ENCODE measurements around the gene TOMM40L. TPM values are rescaled to one million over a fixed set of nuclear protein-coding genes. Genes with fewer than 3 reads are reported as not detected.

TOMM40L gene
- total and polyA plus RNA-seq, 2 donors (not counting 1 experiment from before 2014, with no cell fraction given): 11.1 to 11.7 TPM

GRCh38 chr1:161258439-161259344 lies 32.8 kb downstream of the TOMM40L start, which contains the start of gene PCP4L1:
Gene PCP4L1 (plus strand): TSS chr1:161258745. CDS start chr1:161258975, 230 bp downstream.
- H2AFZ ChIP-seq (ENCODE audit: low read length): no peak within 1 kb of the TSS
- no peaks in the 10 kb centered on the region for H3K79me2 ChIP-seq (ENCODE audit: control insufficient read depth, insufficient read depth, low read length)
- peak within 1 kb of the TSS; percentile 32 for H3K4me2 ChIP-seq (ENCODE audit: extremely low read depth, insufficient read depth, low read length)
- no peaks in the 10 kb centered on the region for H4K20me1 ChIP-seq (ENCODE audit: control insufficient read depth, extremely low read depth, insufficient read depth, low read length)
- H3K27ac ChIP-seq (ENCODE audit: insufficient read depth, low read length): no peak within 1 kb of the TSS
- TF ChIP-seq CTCF (conservative IDR thresholded peaks at IDR 0.05 in 1 of 2, IDR thresholded peaks at IDR 0.05 in 1 of 2; ENCODE audit: low read depth in 1 of 2, low read length in 2 of 2) (no peak), EZH2 (IDR thresholded peaks at IDR 0.05; ENCODE audit: low read length, missing control alignments) (peak; percentile 78)
- peak within 1 kb of the TSS; percentile 15 to 44 (median 30) for H3K4me3 ChIP-seq (replicated peaks in 1 of 4; ENCODE audit: control extremely low read depth in 1 of 4, insufficient read depth in 1 of 4, low read depth in 3 of 4, low read length in 4 of 4)
- peak; percentile 52 to 58 for DNase-seq (ENCODE audit: low read depth in 2 of 2)
- H3K36me3 ChIP-seq (ENCODE audit: control insufficient read depth, insufficient read depth, low read length): no peaks in the 10 kb centered on the region
- no peaks in the 10 kb centered on the region for H3K4me1 ChIP-seq (ENCODE audit: control insufficient read depth, extremely low read depth, insufficient read depth, low read length)
- H3K9me3 ChIP-seq (ENCODE audit: control insufficient read depth, insufficient read depth, low read depth, low read length): no peaks in the 10 kb centered on the region
- H3K27me3 ChIP-seq (ENCODE audit: control insufficient read depth, insufficient read depth, low read length): peaks cover 37% of the 10 kb centered on the region
- no peak within 1 kb of the TSS for H3K9ac ChIP-seq (ENCODE audit: insufficient read depth, low read length)

GRCh38 chr1:161259345-161259702 lies 33.5 kb downstream of the TOMM40L start:
- no peaks in the 10 kb centered on the region for H4K20me1 ChIP-seq (ENCODE audit: control insufficient read depth, extremely low read depth, insufficient read depth, low read length)
- H3K9me3 ChIP-seq (ENCODE audit: control insufficient read depth, insufficient read depth, low read depth, low read length): no peaks in the 10 kb centered on the region
- H3K36me3 ChIP-seq (ENCODE audit: control insufficient read depth, insufficient read depth, low read length): no peaks in the 10 kb centered on the region
- H3K9ac ChIP-seq (ENCODE audit: insufficient read depth, low read length): no peak overlapping the region
- no peaks in the 10 kb centered on the region for H3K4me1 ChIP-seq (ENCODE audit: control insufficient read depth, extremely low read depth, insufficient read depth, low read length)
- no peaks in the 10 kb centered on the region for H3K79me2 ChIP-seq (ENCODE audit: control insufficient read depth, insufficient read depth, low read length)
- H3K4me2 ChIP-seq (ENCODE audit: extremely low read depth, insufficient read depth, low read length): no peak overlapping the region
- peaks cover 37% of the 10 kb centered on the region for H3K27me3 ChIP-seq (ENCODE audit: control insufficient read depth, insufficient read depth, low read length)
- no peak overlapping the region for H3K27ac ChIP-seq (ENCODE audit: insufficient read depth, low read length)
- TF ChIP-seq EZH2 (IDR thresholded peaks at IDR 0.05; ENCODE audit: low read length, missing control alignments): no peak
- no peak for TF ChIP-seq CTCF (conservative IDR thresholded peaks at IDR 0.05 in 1 of 2, IDR thresholded peaks at IDR 0.05 in 1 of 2; ENCODE audit: low read depth in 1 of 2, low read length in 2 of 2)
- no peak overlapping the region for H3K4me3 ChIP-seq (replicated peaks in 1 of 4; ENCODE audit: control extremely low read depth in 1 of 4, insufficient read depth in 1 of 4, low read depth in 3 of 4, low read length in 4 of 4)
- DNase-seq (ENCODE audit: low read depth in 2 of 2): no peak
- no peak overlapping the region for H2AFZ ChIP-seq (ENCODE audit: low read length)

- no peak overlapping the region for H3K4me2 ChIP-seq (ENCODE audit: extremely low read depth, insufficient read depth, low read length)
- TF ChIP-seq CTCF (conservative IDR thresholded peaks at IDR 0.05 in 1 of 2, IDR thresholded peaks at IDR 0.05 in 1 of 2; ENCODE audit: low read depth in 1 of 2, low read length in 2 of 2) (no peak), EZH2 (IDR thresholded peaks at IDR 0.05; ENCODE audit: low read length, missing control alignments) (no peak)
- no peaks in the 10 kb centered on the region for H3K4me1 ChIP-seq (ENCODE audit: control insufficient read depth, extremely low read depth, insufficient read depth, low read length)
- no peak overlapping the region for H3K4me3 ChIP-seq (replicated peaks in 1 of 4; ENCODE audit: control extremely low read depth in 1 of 4, insufficient read depth in 1 of 4, low read depth in 3 of 4, low read length in 4 of 4)
- no peaks in the 10 kb centered on the region for H4K20me1 ChIP-seq (ENCODE audit: control insufficient read depth, extremely low read depth, insufficient read depth, low read length)
- H3K36me3 ChIP-seq (ENCODE audit: control insufficient read depth, insufficient read depth, low read length): no peaks in the 10 kb centered on the region
- peaks cover 37% of the 10 kb centered on the region for H3K27me3 ChIP-seq (ENCODE audit: control insufficient read depth, insufficient read depth, low read length)
- H3K9me3 ChIP-seq (ENCODE audit: control insufficient read depth, insufficient read depth, low read depth, low read length): no peaks in the 10 kb centered on the region
- H3K9ac ChIP-seq (ENCODE audit: insufficient read depth, low read length): no peak overlapping the region
- H3K79me2 ChIP-seq (ENCODE audit: control insufficient read depth, insufficient read depth, low read length): no peaks in the 10 kb centered on the region
- H2AFZ ChIP-seq (ENCODE audit: low read length): no peak overlapping the region
- H3K27ac ChIP-seq (ENCODE audit: insufficient read depth, low read length): no peak overlapping the region
- DNase-seq (ENCODE audit: low read depth in 2 of 2): no peak
These were observed 33.9 kb downstream of the TOMM40L start for GRCh38 chr1:161259765-161260164.
